Suprapubic skin (tissue), 4 donors: ENCODE results near the gene PSPH. TPM values are rescaled to one million over a fixed set of nuclear protein-coding genes. Genes with fewer than 3 reads are reported as not detected.

Source experiments
- DNase-seq, 2 donors: peaks; one replicate each; pipeline ENCODE4 v3.0.0-alpha.2; 2019; ENCODE audit warnings: low spot score in 2 of 2
- H3K27ac ChIP-seq: fragments of 200-600 bp; sonication (generic); one replicate; pipeline ENCODE4 v1.5.1; 2019
- H3K27me3 ChIP-seq: fragments of 200-600 bp; sonication (generic); one replicate; pipeline ENCODE4 v1.5.1; 2019
- H3K36me3 ChIP-seq: fragments of 200-600 bp; sonication (generic); one replicate; pipeline ENCODE4 v1.5.1; 2019
- H3K4me1 ChIP-seq: fragments of 200-600 bp; sonication (generic); one replicate; pipeline ENCODE4 v1.5.1; 2019
- H3K4me3 ChIP-seq: fragments of 200-600 bp; sonication (generic); one replicate; pipeline ENCODE4 v1.5.1; 2019; ENCODE audit warnings: mild to moderate bottlenecking
- H3K9me3 ChIP-seq: fragments of 200-600 bp; sonication (generic); one replicate; pipeline ENCODE4 v1.5.1; 2019
- CTCF ChIP-seq, 2 donors: fragments of 200-600 bp in 1 of 2; fragments of 450-650 bp in 1 of 2; sonication (generic) in 1 of 2; IDR thresholded peaks; one replicate each; pipeline ENCODE4 v1.5.1; 2016 to 2019; ENCODE audit warnings: antibody characterized with exemption in 2 of 2, mild to moderate bottlenecking in 1 of 2, moderate library complexity in 1 of 2
- EP300 ChIP-seq: sonication (generic); formaldehyde crosslinking; IDR thresholded peaks from one replicate; pipeline ENCODE4 v1.6.1; 2017; ENCODE audit warnings: antibody characterized with exemption
- POLR2A ChIP-seq, 2 donors: fragments of 450-650 bp; IDR thresholded peaks; one replicate each; pipeline ENCODE4 v1.6.1; 2017; ENCODE audit warnings: antibody characterized with exemption in 2 of 2, mild to moderate bottlenecking in 2 of 2, moderate library complexity in 2 of 2
- POLR2AphosphoS5 ChIP-seq, 3 donors: sonication (generic); formaldehyde crosslinking; IDR thresholded peaks; one replicate each; pipeline ENCODE4 v1.6.1; 2017; ENCODE audit warnings: antibody characterized with exemption in 3 of 3
- WGBS: methylation state at CpG from one replicate; pipeline ENCODE4 v1.1.5; 2018; 5-methylcytosine and 5-hydroxymethylcytosine counted together
- total RNA-seq, 4 donors: library from RNA; depleted of rRNA; stranded (reverse); fragments of >200 nt; gene quantifications; one replicate each; pipeline ENCODE4 v1.1.0, GENCODE V29; 2016

Gene PSPH
- total RNA-seq, 4 donors from 2014 or later = 4.1 to 19.2 (median 14.1) TPM

DNA sequence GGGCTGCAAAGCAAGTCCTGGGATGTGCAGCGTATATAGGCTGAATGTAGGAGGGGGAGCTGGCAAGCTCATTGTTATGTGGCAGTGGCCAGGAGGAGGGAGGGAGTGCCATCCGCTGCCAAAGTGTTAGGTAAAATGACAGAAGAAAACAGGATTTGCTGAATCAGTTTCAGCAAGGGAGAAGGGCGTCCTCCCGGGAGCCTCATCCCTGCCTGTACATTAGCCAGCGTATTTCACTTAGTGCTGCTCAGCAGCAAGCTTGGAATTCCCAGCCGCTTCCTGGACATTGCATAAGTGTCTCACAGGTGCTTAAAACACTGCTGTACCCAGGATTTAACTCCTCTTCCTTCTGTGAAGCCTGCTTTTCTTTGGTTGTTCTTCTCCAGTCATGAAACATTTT, 84.4 kb downstream of the PSPH start:
- Histone ChIP-seq H3K9me3 (no peaks in the 10 kb centered on the region), H3K4me3 (no peak overlapping the region), H3K36me3 (no peaks in the 10 kb centered on the region), H3K27me3 (no peaks in the 10 kb centered on the region), H3K4me1 (peaks cover 37% of the 10 kb centered on the region), H3K27ac (no peak overlapping the region)
- DNase-seq = no peak
- 69% methylated on average over 6 of the region's 6 CpGs for WGBS
- TF ChIP-seq EP300 (no peak), CTCF (IDR thresholded peaks at IDR 0.05) (no peak), POLR2AphosphoS5 (IDR thresholded peaks at IDR 0.05) (no peak)

- H3K4me1 ChIP-seq = peaks cover 32% of the 10 kb centered on the region
- H3K4me3 ChIP-seq = peak overlapping the region; percentile 87
- no peaks in the 10 kb centered on the region for H3K27me3 ChIP-seq
- H3K9me3 ChIP-seq = no peaks in the 10 kb centered on the region
- H3K27ac ChIP-seq = peak overlapping the region; percentile 97
- no peaks in the 10 kb centered on the region for H3K36me3 ChIP-seq
- no peak for DNase-seq
- WGBS = 61% methylated on average over 13 of the region's 13 CpGs
- no peak for TF ChIP-seq POLR2AphosphoS5 (IDR thresholded peaks at IDR 0.05)
- TF ChIP-seq POLR2A (IDR thresholded peaks at IDR 0.05) = no peak
- TF ChIP-seq CTCF (IDR thresholded peaks at IDR 0.05) = no peak
- TF ChIP-seq EP300 = no peak
Measured at GRCh38 chr7:55965805-55966421, 85.3 kb downstream of the PSPH start.

DNA sequence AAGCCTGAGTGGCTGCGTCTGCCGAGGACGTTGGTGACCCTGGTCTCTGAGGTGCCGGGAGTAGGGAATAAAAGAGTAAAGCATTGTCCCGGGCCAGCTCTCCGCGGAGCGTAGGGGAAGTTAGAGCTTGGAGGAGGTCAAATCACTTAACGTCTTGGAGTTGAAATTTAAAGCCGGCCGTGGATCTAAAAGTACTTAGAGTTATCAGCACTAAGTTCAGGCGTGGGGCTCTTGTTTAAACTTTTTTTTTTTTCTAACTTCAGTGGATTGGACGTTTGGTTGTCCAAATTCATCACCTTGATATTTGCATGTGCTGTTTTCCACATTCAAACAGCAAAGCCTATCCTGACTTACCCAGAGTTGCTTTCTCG, 86.2 kb downstream of the PSPH start:
- WGBS = 3% methylated on average over 14 of the region's 14 CpGs
- H3K36me3 ChIP-seq = no peaks in the 10 kb centered on the region
- no peaks in the 10 kb centered on the region for H3K27me3 ChIP-seq
- peaks cover 26% of the 10 kb centered on the region for H3K4me1 ChIP-seq
- TF ChIP-seq POLR2A (IDR thresholded peaks at IDR 0.05) (no peak), POLR2AphosphoS5 (IDR thresholded peaks at IDR 0.05) (no peak), CTCF (IDR thresholded peaks at IDR 0.05) (no peak), EP300 (no peak)
- no peak for DNase-seq
- H3K27ac ChIP-seq = peak overlapping the region; percentile 97
- no peaks in the 10 kb centered on the region for H3K9me3 ChIP-seq
- peak overlapping the region; percentile 87 for H3K4me3 ChIP-seq

DNA sequence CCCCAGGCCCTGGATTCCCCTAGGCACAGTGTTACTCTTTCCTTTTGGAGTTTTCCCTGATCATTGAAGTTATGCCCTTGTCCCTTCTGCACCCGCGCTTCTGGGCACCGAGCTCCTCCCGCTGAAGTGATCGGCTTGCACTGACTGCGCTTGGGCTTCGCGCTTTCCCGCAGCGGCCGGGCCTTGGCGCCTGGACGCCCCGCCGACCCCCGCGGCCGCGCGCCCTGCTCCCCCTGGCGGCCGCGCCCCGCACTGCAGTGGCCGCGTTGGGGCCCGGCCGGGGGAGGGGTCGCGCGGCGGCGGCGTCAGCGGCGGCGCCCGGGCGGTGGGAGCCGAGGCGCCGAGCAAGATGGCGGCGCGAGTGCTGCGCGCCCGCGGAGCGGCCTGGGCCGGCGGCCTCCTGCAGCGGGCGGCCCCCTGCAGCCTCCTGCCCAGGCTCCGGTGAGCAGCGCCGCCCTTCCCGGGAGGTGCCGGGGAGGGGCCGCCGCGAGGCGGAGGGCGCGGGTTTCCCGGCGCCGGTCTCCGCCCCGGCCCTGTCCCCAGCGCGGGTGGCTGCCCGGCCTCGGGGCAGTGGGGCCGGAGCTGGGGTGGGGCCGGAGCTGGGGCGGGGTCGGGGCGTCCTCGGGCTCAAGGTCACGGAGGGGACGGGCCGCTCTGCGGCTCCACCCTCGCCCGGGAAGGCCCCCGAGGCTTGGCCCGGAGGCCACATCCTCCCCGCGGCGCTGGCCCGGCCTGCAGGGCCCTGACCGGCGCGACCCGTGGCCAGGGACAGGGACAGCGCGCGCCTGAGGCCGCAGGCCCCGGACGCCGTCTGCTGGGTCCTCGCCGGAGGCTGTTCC, 86.8 kb downstream of the PSPH start, which contains the start of gene NIPSNAP2:
TSS of gene NIPSNAP2 (plus strand) at position 325 of the 839 bp plus-strand sequence. CDS start at position 350, 25 bp downstream.
- Histone ChIP-seq H3K27me3 (no peaks in the 10 kb centered on the region), H3K9me3 (no peaks in the 10 kb centered on the region), H3K27ac (peak within 1 kb of the TSS; percentile 97), H3K36me3 (no peaks in the 10 kb centered on the region), H3K4me1 (peaks cover 26% of the 10 kb centered on the region), H3K4me3 (peak within 1 kb of the TSS; percentile 87)
- DNase-seq = peak in 1 of 2 donors; percentile 78
- WGBS = no CpG with 5 or more reads among the region's 105 CpGs
- no peak for TF ChIP-seq POLR2AphosphoS5 (IDR thresholded peaks at IDR 0.05)
- peak; percentile 49 to 65 for TF ChIP-seq POLR2A (IDR thresholded peaks at IDR 0.05)
- peak; percentile 54 to 59 for TF ChIP-seq CTCF (IDR thresholded peaks at IDR 0.05)

GRCh38 chr7:55963584-55964168, 87.6 kb downstream of the PSPH start:
- peaks cover 26% of the 10 kb centered on the region for H3K4me1 ChIP-seq
- no peaks in the 10 kb centered on the region for H3K36me3 ChIP-seq
- DNase-seq = no peak
- no peaks in the 10 kb centered on the region for H3K9me3 ChIP-seq
- H3K27ac ChIP-seq = peak overlapping the region; percentile 97
- H3K27me3 ChIP-seq = no peaks in the 10 kb centered on the region
- H3K4me3 ChIP-seq = peak overlapping the region; percentile 87
- WGBS = 55% methylated on average over 15 of the region's 15 CpGs
- TF ChIP-seq POLR2A (IDR thresholded peaks at IDR 0.05) (no peak), CTCF (IDR thresholded peaks at IDR 0.05) (no peak), EP300 (no peak), POLR2AphosphoS5 (IDR thresholded peaks at IDR 0.05) (no peak)
